Activated T-cell treated with anti-CD3 and anti-CD28 coated beads for 1 hour (primary cell): ENCODE data around the gene TGFBR2.

Experiments
- DNase-seq: peaks from one replicate; pipeline ENCODE4 v3.0.0-alpha.2; 2020; ENCODE audit warnings: low read depth

Gene TGFBR2

DNA sequence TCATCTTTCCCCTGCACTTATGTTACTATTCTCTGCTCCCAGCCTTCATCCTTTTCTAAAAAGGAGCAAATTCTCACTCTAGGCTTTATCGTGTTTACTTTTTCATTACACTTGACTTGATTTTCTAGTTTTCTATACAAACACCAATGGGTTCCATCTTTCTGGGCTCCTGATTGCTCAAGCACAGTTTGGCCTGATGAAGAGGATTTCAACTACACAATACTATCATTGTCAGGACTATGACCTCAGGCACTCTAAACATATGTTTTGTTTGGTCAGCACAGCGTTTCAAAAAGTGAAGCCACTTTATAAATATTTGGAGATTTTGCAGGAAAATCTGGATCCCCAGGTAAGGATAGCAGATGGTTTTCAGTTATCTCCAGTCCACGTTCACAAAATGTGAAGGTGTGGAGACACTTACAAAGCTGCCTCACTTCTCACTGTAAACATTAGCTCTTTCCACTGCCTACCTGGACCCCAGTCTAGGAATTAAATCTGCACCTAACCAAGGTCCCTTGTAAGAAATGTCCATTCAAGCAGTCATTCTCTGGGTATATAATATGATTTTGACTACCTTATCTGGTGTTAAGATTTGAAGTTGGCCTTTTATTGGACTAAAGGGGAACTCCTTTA is 86.2 kb downstream of the TGFBR2 start:
- DNase-seq, result no peak

GRCh38 chr3:30693470-30694120 is 87.2 kb downstream of the TGFBR2 start:
- DNase-seq, result no peak

DNA sequence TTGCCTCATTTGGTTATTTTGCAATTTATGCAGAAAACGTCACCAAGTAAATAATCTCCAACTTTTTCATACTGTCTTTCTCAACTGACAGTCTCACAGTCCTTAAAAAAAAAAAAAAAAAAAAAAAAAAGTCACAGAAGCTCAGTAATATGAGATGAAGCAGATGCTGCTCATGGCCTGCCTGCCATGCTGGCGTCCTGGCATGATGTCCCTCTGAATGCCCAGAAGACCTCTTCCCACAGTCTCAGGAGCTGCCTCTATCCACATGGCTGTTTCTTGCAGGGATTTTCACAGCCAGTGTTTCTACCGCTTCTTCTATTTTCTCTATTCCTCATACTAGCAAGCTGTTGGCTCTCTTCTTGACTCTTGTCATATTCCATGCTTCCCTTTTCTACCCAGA is 87.7 kb downstream of the TGFBR2 start:
- DNase-seq, result no peak

DNA sequence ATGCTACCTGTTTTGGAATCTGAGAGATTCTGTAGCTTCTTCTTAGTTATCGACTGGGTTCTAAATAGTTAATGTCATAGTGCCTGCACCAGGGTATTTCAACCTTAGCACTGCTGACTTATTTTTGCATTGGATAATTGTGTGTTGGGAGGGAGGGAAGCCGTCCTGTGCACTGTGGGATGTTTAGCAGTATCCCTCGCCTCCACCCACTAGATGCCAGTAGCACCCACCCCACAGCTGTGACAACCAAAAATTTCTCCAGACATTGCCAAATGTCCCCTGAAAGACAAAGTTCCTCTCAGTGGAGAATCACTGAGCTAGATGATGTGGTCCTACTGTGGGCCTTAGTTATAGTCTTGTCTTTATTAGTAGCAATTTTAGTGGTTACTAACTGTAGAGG is 88.3 kb downstream of the TGFBR2 start:
- DNase-seq, result no peak

DNA sequence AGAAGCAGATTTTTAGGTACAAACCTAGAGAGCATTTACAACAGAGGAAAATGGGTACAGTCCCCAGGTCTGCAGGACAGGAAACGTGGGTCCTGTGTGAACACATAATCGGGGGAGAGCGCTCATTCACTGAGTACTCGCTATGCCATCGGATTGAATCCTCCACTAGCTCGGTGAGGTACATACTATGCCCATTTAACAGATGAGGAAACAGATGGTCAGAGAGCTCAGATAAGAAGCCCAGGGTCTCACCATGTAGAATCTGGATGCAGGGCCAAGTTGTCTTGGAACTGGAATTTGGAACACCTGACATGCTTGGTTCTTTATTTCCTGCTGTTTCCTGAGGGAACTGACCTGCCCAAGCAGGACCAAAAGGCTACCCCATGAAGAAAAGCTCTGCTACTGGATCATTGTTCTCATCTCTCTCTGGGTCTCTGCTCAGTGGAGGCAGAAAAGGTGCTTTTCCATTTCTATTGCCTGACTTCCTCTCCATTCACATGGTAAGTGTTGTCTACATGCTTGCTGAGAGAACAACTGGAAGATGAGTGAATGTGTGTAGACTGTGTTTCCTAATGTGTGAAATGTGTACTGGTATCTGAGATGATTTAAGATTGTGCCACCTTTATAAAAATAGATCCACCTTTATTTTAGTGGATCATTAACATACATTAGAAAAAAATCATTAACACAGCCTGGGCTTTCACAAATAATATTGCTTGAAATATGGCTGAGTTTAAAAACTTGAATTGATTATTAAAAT is 89.1 kb downstream of the TGFBR2 start:
- DNase-seq, result no peak

DNA sequence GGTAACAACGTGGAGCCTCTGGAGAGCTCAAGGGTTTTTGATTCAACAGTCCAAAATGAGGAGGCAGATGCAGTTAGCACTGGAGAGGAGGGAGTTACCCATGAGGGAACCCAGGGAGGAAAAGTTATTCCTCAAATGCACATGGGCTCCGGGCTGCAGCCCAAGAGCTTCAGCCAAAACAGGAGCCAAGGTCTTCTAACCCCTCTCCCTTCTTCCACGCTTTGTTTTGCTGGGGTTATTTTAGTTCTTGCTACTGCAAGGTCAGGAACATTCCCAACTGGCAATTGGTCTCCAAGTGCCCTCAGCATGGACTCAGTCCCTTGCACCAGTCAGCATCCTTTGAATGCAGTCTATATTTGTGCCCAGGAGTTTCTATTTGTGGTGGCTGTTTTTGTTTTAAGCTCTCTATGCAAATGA is 90.0 kb downstream of the TGFBR2 start:
- no peak for DNase-seq

DNA sequence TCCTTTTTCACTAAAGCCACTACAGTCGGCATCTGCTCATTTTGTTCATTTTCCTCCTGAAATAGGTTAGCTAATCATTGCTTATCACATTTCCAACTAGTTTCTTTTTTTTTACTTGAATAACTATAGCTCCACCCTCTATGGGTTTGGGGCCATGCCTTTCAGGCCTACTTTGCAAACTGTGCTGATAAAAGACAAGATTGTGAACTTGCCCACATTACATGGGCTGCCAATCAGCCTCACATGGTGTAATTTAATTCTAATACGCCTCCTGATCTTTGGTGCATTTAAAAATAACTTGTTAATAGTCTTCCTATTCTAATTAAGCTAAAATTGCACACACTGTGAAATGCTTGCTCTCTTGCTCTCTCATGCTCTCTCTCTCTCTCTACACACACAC is 90.5 kb downstream of the TGFBR2 start:
- DNase-seq, result no peak

GRCh38 chr3:30698549-30698948 is 92.1 kb downstream of the TGFBR2 start:
- no peak for DNase-seq

DNA sequence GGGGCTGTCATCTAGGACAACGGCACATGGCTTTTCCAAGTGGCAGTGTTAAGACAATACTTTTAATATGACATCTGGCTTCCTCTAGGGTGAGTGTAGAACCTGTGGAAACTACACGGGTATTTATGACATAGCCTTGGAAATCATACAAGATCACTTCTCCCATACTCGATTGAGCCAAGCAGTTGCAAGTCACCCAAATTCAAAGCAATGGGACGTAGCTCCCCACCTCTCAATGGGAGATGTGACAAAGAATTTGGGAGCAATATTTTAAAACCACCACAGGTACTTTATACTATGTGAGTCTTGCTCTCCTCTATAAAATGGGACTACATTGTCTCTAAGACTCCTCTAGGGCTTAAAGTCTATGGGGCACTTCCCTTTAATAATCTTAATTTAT is 93.5 kb downstream of the TGFBR2 start:
- DNase-seq, result no peak

- no peak for DNase-seq
Measured at GRCh38 chr3:30700702-30701321, 94.4 kb downstream of the TGFBR2 start.

GRCh38 chr3:30702038-30702827 is 95.8 kb downstream of the TGFBR2 start:
- no peak for DNase-seq

DNA sequence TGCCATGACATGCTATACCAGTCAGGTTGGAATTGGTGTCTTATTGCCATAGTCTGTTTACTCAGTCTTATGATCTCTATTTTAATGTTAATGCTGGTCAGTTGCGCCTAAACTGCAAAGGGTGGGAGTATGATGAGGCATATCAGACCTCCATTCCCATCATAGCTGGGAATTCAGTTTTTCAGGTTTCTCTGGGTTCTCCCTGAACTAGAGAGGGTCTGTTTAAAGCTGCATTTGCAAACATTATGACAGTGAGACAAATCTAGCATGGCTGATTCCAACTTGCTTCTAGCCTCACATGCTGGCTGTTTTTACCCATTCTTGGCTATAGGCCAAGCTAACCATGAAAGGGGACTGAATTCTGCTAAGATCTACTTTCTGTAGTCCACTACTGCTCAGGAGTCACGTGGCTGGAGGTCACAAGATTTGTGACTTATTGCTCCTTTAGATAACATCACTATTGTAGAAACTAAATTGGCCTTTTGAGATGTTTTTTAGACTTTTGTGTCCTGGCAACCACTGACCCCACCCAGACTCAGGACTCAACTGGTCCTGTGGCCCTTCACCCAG is 96.5 kb downstream of the TGFBR2 start:
- no peak for DNase-seq

- no peak for DNase-seq
Measured at GRCh38 chr3:30704931-30705890, 98.8 kb downstream of the TGFBR2 start.

- no peak for DNase-seq
Measured at GRCh38 chr3:30707825-30708224, 101.4 kb downstream of the TGFBR2 start.

DNA sequence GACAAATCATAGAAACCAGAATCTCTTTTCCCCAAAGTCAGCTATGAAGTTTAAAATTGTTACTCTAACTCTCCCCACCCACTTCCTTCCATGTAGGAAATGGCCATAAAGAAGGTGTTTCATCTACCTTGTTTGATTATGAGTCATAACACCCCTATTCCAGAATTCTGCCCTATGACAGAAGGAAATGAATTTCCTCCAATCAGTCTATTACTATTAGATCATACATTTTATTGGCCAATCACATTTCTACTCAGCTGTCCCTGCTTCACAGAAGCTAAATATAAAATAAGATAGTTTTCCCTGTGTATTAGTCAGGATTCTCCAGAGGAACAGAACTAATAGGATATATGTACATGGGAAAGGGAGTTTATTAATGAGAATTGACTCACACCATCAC is 102.1 kb downstream of the TGFBR2 start:
- DNase-seq, result no peak

- DNase-seq, result no peak
Measured at GRCh38 chr3:30710017-30710416, 103.6 kb downstream of the TGFBR2 start.

DNA sequence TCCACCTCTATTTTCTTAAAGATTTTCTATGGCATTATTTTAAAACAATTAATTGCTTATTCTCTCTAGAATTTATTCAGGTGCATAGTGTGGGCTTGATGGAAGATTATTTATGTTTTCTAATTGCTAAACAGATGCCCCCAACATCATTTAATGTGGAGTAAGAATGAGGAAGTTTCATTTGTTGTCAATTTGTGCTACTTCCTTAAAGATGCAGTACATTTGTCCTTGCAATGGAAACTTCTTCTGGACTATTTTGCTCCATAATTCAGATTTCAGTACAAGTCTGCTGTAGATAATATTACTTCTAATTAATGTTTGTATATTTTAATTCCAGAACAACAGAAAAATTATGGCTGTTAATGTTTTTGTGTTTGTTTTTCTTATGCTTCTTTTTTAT is 104.8 kb downstream of the TGFBR2 start:
- DNase-seq, result no peak

DNA sequence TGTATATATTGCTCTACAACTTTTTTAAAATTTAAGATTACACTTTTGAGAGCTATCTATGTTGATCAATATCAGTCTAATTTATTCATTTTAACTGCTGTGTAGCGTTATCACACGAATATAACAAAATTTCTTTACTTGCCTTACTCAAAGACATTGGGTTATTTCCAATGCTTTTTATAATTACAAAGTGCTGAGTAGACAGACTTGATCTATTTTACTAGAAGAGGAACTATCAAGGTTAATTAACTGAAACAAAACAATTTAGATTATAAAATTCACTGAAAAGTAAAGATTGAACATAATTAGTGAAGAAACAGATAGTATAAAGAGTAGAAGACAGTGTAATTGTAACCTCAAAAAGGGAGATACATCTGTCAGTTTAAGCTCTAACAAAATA is 105.5 kb downstream of the TGFBR2 start:
- no peak for DNase-seq

DNA sequence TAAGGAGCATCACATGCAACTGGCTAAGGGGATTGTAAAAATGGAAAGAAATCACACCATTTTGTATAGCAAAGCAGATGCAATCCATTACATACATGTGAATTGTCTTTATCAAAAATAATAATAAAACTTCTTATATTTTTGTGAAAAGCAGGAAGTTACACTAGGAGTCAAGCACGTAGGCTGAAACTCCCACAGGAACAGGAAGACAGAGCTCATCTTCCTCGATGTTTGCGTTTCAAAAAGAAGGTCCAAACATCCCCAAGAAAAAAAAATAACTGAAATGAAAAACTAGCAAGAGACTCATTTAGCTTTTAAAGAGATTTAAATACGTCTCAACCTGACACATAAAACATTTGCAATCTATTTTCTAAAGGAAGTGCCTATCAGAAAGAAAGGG is 106.6 kb downstream of the TGFBR2 start:
- no peak for DNase-seq

DNA sequence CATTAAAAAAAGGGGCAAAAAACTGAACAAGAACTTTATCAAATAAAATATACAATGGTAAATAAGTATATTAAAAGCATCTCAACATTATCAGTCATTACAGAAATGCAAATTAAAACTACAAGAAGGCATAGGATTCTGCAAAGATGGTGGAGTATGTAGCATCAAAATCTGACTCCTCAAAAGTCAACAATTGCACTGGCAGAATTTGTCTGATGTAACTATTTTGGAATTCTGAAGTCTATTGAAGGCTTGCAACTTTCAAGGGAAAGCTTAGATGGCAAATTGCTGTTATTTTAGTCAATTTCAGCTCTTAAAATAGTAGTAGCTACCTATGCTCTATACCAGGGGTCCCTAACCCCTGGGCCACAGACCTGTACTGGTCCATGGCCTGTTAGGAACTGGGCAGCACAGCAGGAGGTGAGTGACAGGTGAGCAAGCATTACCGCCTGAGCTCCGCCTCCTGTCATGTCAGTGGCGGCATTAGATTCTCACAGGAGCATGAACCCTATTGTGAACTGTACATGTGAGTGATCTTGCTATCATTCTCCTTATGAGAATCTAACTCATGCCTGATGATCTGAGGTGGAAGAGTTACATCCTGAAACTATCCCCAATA is 107.6 kb downstream of the TGFBR2 start:
- DNase-seq, result no peak
